Thoracic aorta (tissue), 2 donors: ENCODE data around the gene MPP3. TPM values are rescaled to one million over a fixed set of nuclear protein-coding genes. Genes with fewer than 3 reads are reported as not detected.

Source experiments
- ATAC-seq: fragments of 150-250 bp; one replicate; pipeline ENCODE4 v1.8.0; 2017; ENCODE audit warnings: low read depth; ENCODE audit not compliant: insufficient number of reproducible peaks, low FRiP score
- DNase-seq: peaks from one replicate; pipeline ENCODE4 v3.0.0-alpha.2; 2020; ENCODE audit warnings: low spot score
- H3K27ac ChIP-seq, 2 donors: fragments of 200-600 bp; sonication (generic); 1 replicate in 1 of 2; 2 replicates in 1 of 2; pipeline ENCODE4 v1.5.1; 2016; ENCODE audit warnings: mild to moderate bottlenecking in 2 of 2, moderate library complexity in 2 of 2
- H3K27me3 ChIP-seq: fragments of 200-600 bp; sonication (generic); replicated peaks from 2 replicates; pipeline ENCODE4 v1.6.0; 2016; ENCODE audit warnings: mild to moderate bottlenecking; ENCODE audit not compliant: insufficient read depth
- H3K36me3 ChIP-seq: fragments of 200-600 bp; sonication (generic); one replicate; pipeline ENCODE4 v1.5.1; 2016
- H3K4me1 ChIP-seq, 2 donors: fragments of 200-600 bp; sonication (generic); 1 replicate in 1 of 2; 2 replicates in 1 of 2; pipeline versions ENCODE4 v1.5.1 to v1.6.0; 2016; ENCODE audit warnings: low read depth in 2 of 2, mild to moderate bottlenecking in 1 of 2; ENCODE audit not compliant: control insufficient read depth in 1 of 2
- H3K4me3 ChIP-seq: fragments of 200-600 bp; sonication (generic); 2 replicates; pipeline ENCODE4 v1.5.1; 2016; ENCODE audit warnings: mild to moderate bottlenecking
- H3K9me3 ChIP-seq: fragments of 200-600 bp; sonication (generic); 2 replicates; pipeline ENCODE4 v1.5.1; 2016
- CTCF ChIP-seq: fragments of 200-600 bp; sonication (generic); IDR thresholded peaks from one replicate; pipeline ENCODE4 v1.5.1; 2019; ENCODE audit warnings: antibody characterized with exemption
- total RNA-seq, 2 donors: library from RNA; depleted of rRNA; stranded (reverse); fragments of >200 nt; gene quantifications; one replicate each; pipeline versions ENCODE4 v1.1.0 to v1.2.3, GENCODE V29; 2016

Gene MPP3
- total RNA-seq, 2 donors from 2014 or later, result 32.8 to 73.8 TPM

DNA sequence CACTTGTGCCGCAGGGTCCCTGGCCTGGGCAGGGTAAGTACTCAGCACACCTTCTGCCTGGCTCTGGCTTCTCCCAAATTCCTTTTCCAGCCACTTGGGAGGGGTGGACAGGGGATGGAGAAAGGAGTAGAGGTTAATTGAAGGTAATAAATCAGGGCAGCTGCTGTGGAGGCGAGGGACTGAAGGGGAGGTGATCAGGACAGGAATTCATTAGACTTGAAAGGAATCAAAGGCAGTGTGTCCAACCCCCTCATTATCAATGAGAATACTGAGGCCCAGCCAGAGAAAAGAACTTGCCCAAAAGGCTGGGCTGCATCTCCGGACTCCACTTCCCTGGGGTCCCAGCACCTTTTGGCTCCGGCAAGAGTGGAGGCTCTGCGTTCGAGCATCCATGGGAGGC lies 76.7 kb downstream of the MPP3 start:
- H3K27ac ChIP-seq, result peak overlapping the region; percentile 3 to 43
- H3K9me3 ChIP-seq, result no peaks in the 10 kb centered on the region
- peak overlapping the region; percentile 43 for H3K4me3 ChIP-seq
- DNase-seq (no peak), ATAC-seq (no peak)
- H3K4me1 ChIP-seq, result peaks cover 14 to 67% of the 10 kb centered on the region in 2 donors
- H3K36me3 ChIP-seq, result no peaks in the 10 kb centered on the region
- no peak for TF ChIP-seq CTCF
- H3K27me3 ChIP-seq, result no peaks in the 10 kb centered on the region

GRCh38 chr17:43755389-43755875 lies 77.5 kb downstream of the MPP3 start:
- DNase-seq (no peak), ATAC-seq (no peak)
- no peaks in the 10 kb centered on the region for H3K36me3 ChIP-seq
- H3K27ac ChIP-seq, result peak overlapping the region; percentile 3 to 43
- H3K27me3 ChIP-seq, result no peaks in the 10 kb centered on the region
- TF ChIP-seq CTCF, result peak; percentile 31
- H3K4me1 ChIP-seq, result peaks cover 14 to 61% of the 10 kb centered on the region in 2 donors
- no peaks in the 10 kb centered on the region for H3K9me3 ChIP-seq
- H3K4me3 ChIP-seq, result peak overlapping the region; percentile 43

- peak overlapping the region; percentile 43 for H3K4me3 ChIP-seq
These were observed 78.0 kb downstream of the MPP3 start for GRCh38 chr17:43754947-43755346.

GRCh38 chr17:43753493-43754129 lies 79.3 kb downstream of the MPP3 start:
- Histone ChIP-seq H3K27ac (no peak overlapping the region), H3K4me3 (no peak overlapping the region), H3K4me1 (peaks cover 14 to 59% of the 10 kb centered on the region in 2 donors), H3K27me3 (no peaks in the 10 kb centered on the region), H3K9me3 (no peaks in the 10 kb centered on the region), H3K36me3 (no peaks in the 10 kb centered on the region)
- TF ChIP-seq CTCF, result no peak
- DNase-seq, result no peak
- no peak for ATAC-seq

More at GRCh38 chr17:43754947-43755346, 78.0 kb downstream of the MPP3 start:
- TF ChIP-seq CTCF, result no peak
- ATAC-seq, result no peak
- Histone ChIP-seq H3K4me1 (peaks cover 14 to 61% of the 10 kb centered on the region in 2 donors), H3K36me3 (no peaks in the 10 kb centered on the region), H3K27ac (peak overlapping the region; percentile 3 to 43), H3K27me3 (no peaks in the 10 kb centered on the region), H3K9me3 (no peaks in the 10 kb centered on the region)
- no peak for DNase-seq

Other genes with a start within 250 kb of the MPP3 start
- gene MEOX1, start 171.2 kb downstream of the MPP3 start, total RNA-seq, result 1 to 10 TPM; 3.0 to 5.4 TPM
- gene SOST, start 74.4 kb downstream of the MPP3 start, total RNA-seq, result 10 to 100 TPM; 45.2 to 55.4 TPM
- 100 to 1,000 TPM; 130 to 137 TPM for gene DUSP3, start 54.2 kb downstream of the MPP3 start, total RNA-seq
- not detected for gene CFAP97D1, start 52.7 kb downstream of the MPP3 start, total RNA-seq
- 1 to 10 TPM in 1 of 2 donors, under 1 TPM in 1; 0.35 to 3.2 TPM for gene CD300LG, start 14.0 kb upstream of the MPP3 start, total RNA-seq
- gene MPP2, start 74.4 kb upstream of the MPP3 start, total RNA-seq, result 10 to 100 TPM; 10.7 to 15.0 TPM
- not detected for gene PPY, start 109.3 kb upstream of the MPP3 start, total RNA-seq
- not detected for gene PYY, start 120.8 kb upstream of the MPP3 start, total RNA-seq
- under 1 TPM in 1 of 2 donors, not detected in 1; 0.92 TPM for gene NAGS, start 171.5 kb upstream of the MPP3 start, total RNA-seq
- 10 to 100 TPM; 21.9 to 24.4 TPM for gene TMEM101, start 181.8 kb upstream of the MPP3 start, total RNA-seq
- gene LSM12, start 233.5 kb upstream of the MPP3 start, total RNA-seq, result 10 to 100 TPM; 24.9 to 30.8 TPM
- gene G6PC3, start 237.6 kb upstream of the MPP3 start, total RNA-seq, result 10 to 100 TPM; 26.4 to 54.6 TPM